ENCODE data around the gene CCL11.

Gene CCL11

DNA sequence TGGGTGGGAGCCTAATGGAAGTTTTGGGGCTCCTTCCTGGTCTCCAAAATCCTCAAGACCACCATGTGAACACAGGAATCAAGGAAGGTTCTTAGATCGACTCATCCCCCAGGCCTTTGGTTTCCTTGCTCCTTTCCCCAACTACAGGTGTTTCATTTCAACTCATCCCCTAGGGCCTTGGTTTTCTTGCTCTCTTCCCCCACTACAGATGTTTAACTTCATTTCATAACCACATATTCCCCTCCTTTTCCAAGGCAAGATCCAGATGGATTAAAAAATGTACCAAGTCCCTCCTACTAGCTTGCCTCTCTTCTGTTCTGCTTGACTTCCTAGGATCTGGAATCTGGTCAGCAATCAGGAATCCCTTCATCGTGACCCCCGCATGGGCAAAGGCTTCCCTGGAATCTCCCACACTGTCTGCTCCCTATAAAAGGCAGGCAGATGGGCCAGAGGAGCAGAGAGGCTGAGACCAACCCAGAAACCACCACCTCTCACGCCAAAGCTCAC lies at the start of gene CCL11:
CCL11 (plus strand) TSS at position 457 of the 507 bp plus-strand sequence. CDS start 67 bp downstream, outside the sequence.
- no peak for DNase-seq

DNA sequence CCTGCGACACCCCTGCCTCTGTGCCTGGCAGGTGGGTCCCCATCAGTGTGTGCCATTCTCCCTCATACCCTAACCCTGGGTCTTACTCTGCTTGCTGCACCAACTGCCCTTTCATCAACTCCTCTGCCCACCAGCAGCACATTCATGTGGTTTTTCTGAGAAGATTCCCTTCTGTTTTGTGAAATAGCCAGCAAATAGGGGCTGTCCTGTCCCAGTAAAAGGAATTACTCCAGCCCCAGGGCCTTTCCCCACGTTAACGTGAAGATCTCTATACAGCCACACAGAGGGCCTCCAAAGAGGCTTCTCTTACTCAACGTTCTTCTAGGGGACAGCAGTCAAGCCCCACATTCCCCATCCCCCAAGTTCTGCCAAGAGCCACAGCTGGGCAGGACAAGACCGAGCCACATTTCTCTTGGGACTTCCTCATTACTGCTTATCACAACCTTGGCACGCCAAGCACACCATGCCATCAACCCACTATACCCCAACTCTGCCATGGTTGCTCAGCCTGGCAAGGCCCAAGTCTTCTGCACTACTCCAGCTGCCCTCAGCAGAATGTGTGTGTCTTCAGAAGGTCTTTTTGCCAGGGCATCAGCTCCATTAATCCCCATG lies 49.2 kb upstream of the CCL11 start:
- no peak for DNase-seq

DNA sequence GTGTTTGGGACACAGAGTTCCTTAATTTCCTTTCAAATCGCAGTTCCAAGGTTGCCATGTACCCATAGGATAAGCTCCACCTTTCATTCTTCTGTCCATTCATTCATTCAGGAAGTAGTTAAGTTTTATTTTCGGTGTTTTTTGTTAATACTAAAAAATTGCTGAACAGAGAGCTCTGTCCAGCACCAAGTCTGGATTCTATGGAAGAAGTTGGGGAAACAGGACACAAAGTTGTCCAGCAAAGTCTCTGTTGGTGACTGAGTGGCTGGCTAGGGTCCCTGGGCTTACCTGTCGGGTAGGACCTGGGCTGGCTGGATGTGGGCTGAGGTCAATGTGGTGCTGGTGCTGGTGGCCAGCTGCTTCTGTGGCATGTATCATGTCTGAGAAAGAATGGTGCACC lies 48.1 kb upstream of the CCL11 start:
- no peak for DNase-seq

DNA sequence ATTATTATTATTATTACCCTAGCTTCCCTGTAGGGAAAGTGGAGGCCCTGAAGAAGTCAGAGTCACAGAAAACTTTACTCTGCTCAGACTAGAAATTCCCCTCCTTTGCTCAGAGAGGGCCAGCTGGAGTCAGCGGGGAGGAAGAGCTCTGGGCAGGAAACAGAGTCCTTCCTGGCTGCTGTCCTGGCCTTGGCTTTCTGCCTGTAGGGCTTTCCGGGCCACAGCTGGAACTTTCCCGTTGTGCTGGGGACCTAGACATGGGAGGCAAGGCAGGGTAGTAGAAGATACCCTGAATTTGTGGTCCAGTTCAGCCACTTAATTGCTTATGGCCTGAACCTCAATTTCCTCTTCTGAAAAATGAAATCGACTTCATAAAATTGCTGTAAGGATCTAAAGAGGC lies 44.5 kb upstream of the CCL11 start:
- no peak for DNase-seq

DNA sequence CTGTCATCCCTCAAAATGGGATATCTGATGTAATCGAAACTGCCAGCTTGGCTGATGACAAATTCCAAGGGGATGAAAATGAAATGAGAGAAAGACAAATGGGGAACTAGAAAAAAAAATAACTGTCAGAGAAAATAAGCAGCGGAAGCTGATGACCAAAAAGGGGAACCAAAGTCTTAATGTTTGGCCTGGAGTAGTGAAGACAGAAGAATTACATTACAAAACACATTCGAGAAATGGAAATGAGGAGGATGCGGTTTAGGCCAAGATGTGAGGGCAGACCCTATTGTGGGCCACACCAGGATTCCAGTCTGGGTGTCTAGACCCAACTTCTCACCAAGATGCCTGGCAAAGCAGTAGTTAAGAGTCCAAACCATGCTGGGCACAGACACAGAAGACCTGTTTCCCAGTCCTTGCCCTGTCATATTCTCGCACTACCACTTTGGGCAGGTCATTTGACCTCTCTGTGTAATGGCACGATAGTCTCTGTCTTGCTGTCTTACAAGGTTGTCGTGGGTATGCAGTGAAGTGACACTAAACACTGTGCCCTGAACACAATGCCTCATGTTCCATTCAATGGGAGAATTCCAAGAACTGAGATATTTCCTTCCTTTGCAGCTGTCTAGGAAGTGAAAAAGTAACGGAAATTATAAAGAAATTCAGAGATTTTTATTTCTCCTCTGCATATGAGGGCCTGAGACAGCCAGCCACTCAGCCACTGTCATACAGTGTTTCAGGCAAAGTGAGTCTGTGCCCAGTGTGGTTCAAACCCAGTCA lies 42.8 kb upstream of the CCL11 start:
- DNase-seq: no peak

DNA sequence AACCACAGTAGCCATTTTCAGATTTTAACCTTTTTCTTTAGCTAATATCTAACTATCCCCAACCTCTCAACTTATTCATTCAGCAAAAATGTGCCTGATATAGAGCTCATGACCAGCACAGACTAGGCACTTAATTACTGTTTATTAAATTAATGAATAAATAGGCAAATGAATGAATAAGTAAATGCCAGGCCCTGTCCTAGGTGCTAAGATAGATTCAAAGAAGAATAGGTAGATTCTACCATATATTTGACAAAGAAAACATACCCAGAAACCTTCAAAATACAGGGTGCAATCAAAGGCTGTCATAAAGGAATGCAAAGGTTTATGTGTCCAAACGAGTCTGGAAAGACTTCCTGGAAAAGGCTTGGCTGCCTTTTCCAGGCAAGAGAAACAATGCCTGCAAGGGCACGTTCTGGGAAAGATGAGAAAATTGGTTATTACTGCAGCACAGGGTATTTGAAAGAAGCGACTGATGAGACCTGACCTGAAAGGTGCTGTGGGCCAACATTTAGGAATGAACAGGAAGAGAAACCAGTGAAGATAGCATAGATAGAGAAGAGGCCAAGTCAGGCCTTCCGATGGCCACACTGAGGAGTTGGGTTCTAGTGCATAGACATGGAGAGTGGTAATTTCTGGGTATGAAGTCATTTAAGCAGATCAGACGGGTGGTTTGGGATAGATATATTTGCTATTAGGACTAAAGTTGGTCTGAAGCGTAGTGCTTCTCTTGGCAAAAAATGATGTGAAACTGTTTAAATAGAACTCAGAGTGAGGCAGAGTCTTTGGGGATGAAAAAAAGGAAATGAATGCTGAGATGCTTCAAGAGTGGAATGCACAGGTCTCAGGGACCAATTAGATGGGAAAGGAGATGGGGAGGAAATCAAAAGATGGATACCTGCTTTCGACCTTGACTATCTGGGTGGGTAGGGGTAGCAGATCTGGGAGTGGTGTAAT lies 41.9 kb upstream of the CCL11 start:
- DNase-seq: no peak

DNA sequence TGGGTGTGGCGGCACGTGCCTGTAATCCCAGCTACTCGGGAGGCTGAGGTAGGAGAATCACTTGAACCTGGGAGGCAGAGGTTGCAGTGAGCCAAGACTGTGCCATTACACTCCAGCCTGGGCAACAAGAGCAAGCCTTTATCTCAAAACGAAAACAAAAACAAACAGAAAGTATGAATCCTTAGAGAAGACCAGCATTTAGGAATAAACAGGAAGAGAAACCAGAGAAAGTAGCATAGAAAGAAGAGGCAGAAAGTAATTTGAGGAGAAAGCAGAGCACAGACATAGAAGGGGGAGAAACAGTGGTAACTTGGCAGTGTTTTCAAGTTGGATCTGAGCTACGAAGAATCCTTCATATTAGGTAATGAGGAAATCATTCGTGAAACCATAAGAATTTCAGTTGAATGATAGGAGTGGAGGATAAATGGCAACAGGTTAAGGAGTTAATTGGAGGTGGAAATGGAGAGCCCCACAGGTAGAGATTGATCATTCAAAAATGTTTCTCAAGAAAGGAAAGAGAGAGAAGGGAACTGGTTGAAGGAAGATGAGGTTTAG lies 40.1 kb upstream of the CCL11 start:
- DNase-seq: no peak

DNA sequence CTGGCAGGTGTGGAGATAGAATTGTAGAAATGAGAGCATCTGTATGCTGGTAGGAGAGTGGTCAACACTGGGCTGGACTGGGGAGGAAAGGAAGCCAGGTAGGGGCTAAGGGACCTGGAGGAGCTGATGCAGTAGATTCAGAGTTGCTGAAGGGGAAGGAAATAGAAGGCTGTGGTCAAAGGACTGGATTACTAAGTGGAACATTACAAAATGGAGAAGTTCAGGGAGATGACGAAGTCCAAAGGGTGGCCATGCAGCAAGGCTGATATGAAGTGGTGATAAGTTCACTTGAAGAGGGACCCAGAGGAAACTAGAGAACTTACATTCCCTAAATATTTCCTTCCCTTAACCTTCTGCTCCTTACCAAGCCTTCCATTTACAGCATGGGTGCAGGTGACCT lies 39.1 kb upstream of the CCL11 start:
- no peak for DNase-seq

DNA sequence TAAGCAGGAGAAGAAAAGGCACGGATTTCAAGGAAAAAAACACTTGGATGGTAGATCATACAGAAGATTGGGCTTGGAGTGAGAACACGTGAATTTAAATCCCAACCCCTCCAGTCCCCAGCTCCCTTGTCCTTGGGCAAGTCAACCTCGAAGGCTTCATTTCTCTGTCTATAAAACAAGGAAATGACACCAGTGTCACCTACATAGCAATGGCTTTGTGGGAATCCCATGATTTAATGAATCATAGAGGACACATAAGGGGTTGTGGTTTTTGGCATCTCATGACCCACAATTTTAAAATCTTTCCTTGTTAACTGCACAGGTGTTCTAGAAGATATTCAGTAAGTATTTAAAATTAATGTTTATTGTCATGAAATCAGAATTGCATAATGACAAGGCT lies 38.7 kb upstream of the CCL11 start:
- no peak for DNase-seq

DNA sequence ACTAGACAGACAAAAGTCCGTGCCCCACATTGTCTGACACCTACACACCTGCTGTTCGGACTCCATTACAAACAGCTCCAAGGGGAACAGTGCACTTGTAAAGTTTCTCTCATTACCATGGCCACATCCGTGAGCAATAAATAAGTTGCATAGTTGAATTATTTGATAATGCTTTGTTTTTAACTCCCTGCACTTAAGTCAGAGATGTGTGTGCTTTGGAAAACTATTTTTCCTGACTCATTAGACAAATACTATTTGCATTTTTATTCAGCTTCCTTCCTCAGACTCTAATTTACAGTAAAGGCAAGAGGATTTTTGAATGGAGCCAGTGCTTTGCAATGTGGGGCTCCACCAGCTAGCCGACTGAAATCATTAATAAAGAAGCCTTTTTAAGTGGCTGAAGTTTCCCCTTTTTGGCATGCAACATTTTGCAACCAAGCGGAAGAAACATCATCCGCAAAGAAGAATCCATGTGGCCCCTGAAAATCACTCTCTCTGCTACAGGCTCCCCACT lies 37.0 kb upstream of the CCL11 start:
- no peak for DNase-seq

DNA sequence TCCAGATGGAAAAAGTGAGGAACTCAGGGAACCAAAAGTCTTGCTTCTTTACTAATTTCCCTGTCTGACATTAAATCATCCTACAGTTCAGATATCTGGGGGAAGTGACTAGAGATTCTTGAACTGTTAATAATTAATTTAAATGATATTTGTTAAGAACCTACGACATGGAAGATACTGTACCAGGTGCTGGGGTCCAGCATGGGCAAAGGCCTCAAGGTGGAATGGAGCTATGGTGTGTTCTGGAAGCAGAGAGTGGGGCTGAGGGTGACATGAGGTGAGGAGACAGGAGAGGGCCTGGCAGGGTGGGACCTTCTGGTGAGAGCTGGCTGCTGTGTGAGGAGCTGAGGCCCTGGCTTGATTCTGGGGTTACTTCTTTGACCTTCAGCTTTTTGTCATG lies 36.5 kb upstream of the CCL11 start:
- DNase-seq: no peak

DNA sequence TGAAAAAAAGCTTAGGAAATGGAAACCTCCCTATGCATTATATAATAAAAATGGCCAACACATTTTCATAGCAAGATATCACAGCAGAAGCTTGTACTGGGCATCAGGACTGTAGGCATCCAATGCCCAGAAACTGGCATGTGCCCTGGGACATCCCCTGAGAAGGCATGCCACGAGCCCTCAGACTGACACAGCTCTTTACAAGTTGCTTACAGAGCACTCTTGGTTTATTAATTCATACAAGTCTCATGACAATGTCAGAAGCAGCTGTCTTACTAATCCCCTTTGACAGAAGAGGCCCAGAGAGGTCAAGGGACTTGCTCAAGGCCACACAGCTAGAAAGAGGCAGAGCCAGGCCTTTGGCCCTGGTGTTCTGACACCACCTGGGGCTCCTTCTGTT lies 36.1 kb upstream of the CCL11 start:
- DNase-seq: no peak

DNA sequence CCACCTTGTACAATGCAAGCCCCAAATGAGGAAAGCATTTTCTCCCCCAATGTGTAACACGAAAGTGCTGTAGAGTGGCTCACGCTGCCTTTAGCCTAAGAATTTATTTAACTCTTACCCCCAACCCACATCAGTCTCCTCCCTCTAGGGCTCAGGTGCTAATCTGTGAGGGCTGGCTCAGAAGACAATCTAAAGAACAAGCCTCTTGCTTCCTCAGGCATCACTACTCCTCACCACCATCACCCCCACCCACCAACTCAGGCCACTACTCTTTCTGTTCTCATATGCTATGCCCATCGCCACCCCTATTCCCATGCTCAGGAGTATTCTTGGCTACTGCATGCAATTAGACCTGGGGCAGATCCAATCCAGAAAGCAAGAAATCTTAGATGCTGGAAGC lies 34.4 kb upstream of the CCL11 start:
- no peak for DNase-seq

DNA sequence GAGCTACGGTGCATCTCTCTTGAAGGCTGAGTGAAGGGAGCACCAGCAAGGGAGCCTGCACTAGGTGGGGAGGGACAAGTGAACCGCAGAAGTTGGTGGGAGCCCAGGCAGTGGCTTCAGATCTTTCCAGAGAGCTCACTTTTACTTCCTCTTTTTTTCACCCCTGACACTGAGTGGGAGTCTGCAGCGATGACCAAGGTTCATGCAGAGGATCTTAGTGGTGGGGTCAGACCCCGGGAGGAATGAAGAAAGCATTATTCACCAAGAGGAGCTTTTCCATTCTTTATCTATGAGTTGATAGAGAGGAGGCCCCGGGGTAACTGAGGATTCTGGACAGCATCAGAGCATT lies 33.5 kb upstream of the CCL11 start:
- DNase-seq: no peak

DNA sequence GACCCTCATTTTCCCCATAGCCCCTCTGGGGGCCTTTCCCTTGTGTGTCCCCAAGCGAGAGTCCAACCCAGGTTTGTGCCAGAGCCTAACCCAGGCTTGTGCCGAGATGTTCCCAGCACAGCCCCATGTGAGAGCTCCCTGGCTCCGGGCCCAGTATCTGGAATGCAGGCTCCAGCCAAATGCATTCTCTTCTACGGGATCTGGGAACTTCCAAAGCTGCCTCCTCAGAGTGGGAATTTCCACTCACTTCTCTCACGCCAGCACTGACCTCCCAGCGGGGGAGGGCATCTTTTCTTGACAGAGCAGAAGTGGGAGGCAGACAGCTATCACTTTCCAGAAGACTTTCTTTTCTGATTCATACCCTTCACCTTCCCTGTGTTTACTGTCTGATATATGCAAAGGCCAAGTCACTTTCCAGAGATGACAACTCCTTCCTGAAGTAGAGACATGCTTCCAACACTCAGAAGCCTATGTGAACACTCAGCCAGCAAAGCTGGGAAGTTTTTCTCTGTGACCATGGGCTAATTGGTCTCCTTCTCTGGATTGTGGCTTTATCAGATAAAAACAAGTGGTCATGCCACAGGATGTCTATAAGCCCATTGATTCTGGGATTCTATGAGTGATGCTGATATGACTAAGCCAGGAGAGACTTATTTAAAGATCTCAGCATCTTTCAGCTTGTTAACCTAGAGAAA lies 33.0 kb upstream of the CCL11 start:
- DNase-seq: no peak

DNA sequence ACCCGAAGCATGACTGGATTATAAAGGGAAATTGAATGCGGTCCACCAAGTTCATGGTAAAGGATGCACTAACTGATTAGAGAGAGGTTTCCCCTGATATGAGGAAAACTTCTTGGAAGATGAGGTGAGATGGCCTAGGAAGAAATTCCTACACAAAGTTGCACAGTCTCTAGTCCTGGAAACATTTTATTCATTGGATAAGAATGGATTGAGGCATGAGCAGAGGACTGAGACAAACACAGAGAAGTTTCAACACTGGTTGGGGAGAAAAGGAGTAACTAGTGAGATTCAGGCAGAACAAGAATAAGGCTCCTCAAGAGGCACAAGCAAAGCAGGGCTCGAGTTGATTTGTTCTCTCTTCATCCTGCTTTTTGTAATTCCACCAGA lies 32.4 kb upstream of the CCL11 start:
- no peak for DNase-seq

DNA sequence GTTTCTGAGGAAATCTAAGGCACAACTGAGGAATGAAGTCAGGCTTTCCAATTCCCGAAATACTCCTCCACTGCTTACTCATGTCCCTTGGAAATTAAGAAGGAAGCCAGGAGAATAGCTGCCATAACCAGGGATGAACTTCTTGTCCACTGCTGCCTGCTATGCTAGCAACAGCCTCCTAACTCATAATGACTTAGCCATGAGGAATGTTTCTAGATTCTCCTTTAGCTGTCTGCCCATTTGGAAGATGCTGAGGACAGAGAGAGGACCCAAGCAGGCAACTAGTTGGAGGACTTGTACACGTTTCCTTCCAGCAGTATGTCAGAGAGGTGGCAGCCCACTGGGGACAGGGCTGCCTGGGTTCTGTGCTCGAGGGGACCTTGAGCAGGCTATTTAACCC lies 31.4 kb upstream of the CCL11 start:
- DNase-seq: no peak

DNA sequence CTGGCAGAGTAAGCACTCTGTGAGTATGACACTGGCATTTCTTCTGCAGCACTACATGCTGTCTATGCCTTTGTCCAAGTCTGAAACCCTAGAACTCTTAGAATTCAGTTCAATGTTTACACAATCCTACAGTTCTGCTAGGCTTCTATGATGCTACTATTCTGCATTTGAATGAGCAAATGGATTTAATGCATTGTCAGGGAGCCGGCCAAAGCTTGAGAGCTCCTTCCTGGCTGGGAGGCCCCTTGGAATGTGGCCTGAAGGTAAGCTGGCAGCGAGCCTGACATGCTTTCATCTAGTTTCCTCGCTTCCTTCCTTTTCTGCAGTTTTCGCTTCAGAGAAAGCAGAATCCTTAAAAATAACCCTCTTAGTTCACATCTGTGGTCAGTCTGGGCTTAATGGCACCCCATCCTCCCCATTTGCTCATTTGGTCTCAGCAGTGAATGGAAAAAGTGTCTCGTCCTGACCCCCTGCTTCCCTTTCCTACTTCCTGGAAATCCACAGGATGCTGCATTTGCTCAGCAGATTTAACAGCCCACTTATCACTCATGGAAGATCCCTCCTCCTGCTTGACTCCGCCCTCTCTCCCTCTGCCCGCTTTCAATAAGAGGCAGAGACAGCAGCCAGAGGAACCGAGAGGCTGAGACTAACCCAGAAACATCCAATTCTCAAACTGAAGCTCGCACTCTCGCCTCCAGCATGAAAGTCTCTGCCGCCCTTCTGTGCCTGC lies 30.7 kb upstream of the CCL11 start, which contains the start of gene CCL2:
CCL2 (plus strand) TSS at position 635 of the 730 bp plus-strand sequence; CDS start at position 700, 65 bp downstream.
- no peak for DNase-seq

DNA sequence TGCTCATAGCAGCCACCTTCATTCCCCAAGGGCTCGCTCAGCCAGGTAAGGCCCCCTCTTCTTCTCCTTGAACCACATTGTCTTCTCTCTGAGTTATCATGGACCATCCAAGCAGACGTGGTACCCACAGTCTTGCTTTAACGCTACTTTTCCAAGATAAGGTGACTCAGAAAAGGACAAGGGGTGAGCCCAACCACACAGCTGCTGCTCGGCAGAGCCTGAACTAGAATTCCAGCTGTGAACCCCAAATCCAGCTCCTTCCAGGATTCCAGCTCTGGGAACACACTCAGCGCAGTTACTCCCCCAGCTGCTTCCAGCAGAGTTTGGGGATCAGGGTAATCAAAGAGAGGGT lies 30.2 kb upstream of the CCL11 start:
- no peak for DNase-seq

DNA sequence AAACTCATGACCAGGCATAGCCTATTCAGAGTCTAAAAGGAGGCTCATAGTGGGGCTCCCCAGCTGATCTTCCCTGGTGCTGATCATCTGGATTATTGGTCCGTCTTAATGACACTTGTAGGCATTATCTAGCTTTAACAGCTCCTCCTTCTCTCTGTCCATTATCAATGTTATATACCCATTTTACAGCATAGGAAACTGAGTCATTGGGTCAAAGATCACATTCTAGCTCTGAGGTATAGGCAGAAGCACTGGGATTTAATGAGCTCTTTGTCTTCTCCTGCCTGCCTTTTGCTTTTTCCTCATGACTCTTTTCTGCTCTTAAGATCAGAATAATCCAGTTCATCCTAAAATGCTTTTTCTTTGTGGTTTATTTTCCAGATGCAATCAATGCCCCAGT lies 29.7 kb upstream of the CCL11 start:
- DNase-seq: no peak

DNA sequence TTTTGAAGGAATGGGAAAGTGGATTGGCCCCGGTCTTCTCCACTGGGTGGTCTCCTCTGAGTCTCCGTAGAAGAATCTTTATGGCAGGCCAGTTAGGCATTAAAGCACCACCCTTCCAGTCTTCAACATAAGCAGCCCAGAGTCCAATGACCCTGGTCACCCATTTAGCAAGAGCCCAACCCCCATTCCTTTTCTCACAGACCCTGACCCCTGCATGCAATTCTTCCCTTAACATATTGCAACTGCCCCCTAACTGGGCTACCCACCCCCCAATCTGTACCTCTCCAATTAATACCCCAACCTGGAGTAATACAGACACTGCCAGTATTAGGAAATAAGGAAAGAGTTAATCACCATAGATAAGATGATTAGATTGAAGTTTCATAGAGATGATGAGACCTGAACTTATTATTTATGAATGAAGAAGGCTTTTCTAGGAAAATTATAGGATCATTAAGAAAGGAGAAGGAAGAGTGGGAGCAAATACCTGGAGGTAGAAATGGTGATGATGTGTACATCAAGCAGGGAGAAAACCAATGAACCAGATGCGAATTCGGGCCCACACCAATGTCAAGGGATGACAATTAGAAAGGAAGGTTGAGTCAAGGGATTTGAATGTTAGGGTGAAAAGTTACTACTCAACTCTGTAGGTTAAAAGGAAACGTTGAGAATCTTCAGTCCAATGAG lies 28.1 kb upstream of the CCL11 start:
- DNase-seq: no peak

Measured in NCI-H2081 (cell line).